ENCODE data around the gene C1QTNF9B. TPM values are rescaled to one million over a fixed set of nuclear protein-coding genes. Genes with fewer than 3 reads are reported as not detected.
A peak's percentile ranks its signal among the peaks of the same experiment; 100 is the strongest.
"Not testable (repeated sequence)": the region's sequence is repeated elsewhere in the genome, so short reads cannot be mapped to it uniquely, and the experiment has no call there.

The C1QTNF9B gene
- polyA plus RNA-seq (2012; ENCODE audit: missing spikeins): 0.32 TPM

GRCh38 chr13:23897452-23897919 is at the start of gene C1QTNF9B:
Gene C1QTNF9B (minus strand): TSS chr13:23897502.
- DNase-seq (ENCODE audit: insufficient read length); FAIRE-seq: not testable (repeated sequence)

- FAIRE-seq: no peak
These were observed 49.6 kb upstream of the C1QTNF9B start for GRCh38 chr13:23946900-23947299.

DNA sequence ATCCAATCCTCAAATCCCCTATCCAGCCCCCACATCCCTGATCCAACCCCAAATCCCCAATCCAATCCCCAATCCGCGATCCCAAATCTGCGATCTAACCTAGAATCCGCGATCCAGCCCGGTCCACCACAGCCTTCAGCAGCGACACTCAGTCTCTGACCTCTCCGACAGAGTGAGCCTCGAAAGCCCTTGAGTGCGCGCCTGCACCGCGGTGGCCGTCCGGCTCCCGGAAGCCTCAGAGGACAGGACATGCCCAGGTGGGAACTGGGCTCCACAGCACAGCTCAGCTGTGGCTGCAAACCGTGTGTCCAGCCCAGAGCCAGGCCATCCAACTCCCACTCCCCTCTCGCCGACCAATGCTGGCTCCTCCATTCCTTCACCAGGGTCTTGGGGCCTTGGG is 48.8 kb upstream of the C1QTNF9B start:
- TF ChIP-seq POLR2A (IDR thresholded peaks at IDR 0.05; ENCODE audit: low read depth, low read length) (no peak), TAF1 (IDR thresholded peaks at IDR 0.05; ENCODE audit: borderline replicate concordance, low read depth, low read length) (no peak), POLR2AphosphoS5 (IDR thresholded peaks at IDR 0.05; ENCODE audit: low read depth, low read length) (no peak)
- FAIRE-seq (no peak), DNase-seq (ENCODE audit: insufficient read length) (no peak)

More at GRCh38 chr13:23946900-23947299, 49.6 kb upstream of the C1QTNF9B start:
- TF ChIP-seq TAF1 (IDR thresholded peaks at IDR 0.05; ENCODE audit: borderline replicate concordance, low read depth, low read length) (no peak), POLR2AphosphoS5 (IDR thresholded peaks at IDR 0.05; ENCODE audit: low read depth, low read length) (no peak), POLR2A (IDR thresholded peaks at IDR 0.05; ENCODE audit: low read depth, low read length) (no peak)
- DNase-seq (ENCODE audit: insufficient read length): no peak

DNA sequence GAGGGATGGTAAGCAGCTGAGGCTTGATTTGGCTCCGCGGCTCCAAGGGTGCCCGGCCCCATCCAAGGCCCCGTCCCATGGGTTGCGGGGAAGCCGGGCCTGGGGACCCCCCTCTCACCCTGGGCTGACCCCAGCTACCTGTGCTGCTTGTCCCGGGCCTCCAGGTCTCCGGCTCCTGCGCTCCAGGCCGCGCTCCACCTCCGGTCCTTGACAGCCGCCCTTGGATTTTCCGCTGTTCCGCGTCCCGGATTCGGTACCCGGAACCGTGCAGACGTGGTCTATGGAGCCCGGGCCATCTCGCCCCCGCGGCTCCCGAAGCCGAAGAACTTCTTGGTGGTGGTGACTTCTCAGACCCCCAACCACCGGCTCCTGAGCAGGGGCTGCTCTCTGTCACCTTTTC is 48.3 kb upstream of the C1QTNF9B start:
- FAIRE-seq (no peak), DNase-seq (ENCODE audit: insufficient read length) (no peak)
- no peak for TF ChIP-seq POLR2AphosphoS5 (IDR thresholded peaks at IDR 0.05; ENCODE audit: low read depth, low read length)
- TF ChIP-seq POLR2A (IDR thresholded peaks at IDR 0.05; ENCODE audit: low read depth, low read length): no peak
- TF ChIP-seq TAF1 (IDR thresholded peaks at IDR 0.05; ENCODE audit: borderline replicate concordance, low read depth, low read length): no peak

DNA sequence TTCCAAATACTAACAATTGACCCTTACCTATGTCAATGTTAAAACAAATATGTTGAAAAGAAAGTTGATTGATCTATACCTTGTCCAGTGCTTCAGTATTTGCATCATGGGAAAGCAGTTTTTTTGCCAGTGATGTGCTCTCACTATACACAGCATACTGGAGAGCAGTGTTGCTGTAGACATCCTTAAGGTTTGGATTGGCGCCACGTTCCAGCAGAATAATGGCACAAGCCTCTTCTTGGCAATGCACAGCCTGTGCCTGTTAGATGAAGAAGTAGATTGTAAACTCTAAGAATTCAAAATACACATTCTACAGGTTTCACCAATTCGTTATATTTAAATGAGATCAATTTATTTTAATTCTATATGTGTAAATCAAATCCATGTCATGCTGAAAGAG is 43.9 kb upstream of the C1QTNF9B start:
- FAIRE-seq: no peak
- TF ChIP-seq POLR2A (IDR thresholded peaks at IDR 0.05; ENCODE audit: low read depth, low read length) (no peak), POLR2AphosphoS5 (IDR thresholded peaks at IDR 0.05; ENCODE audit: low read depth, low read length) (no peak), TAF1 (IDR thresholded peaks at IDR 0.05; ENCODE audit: borderline replicate concordance, low read depth, low read length) (no peak)
- no peak for DNase-seq (ENCODE audit: insufficient read length)

DNA sequence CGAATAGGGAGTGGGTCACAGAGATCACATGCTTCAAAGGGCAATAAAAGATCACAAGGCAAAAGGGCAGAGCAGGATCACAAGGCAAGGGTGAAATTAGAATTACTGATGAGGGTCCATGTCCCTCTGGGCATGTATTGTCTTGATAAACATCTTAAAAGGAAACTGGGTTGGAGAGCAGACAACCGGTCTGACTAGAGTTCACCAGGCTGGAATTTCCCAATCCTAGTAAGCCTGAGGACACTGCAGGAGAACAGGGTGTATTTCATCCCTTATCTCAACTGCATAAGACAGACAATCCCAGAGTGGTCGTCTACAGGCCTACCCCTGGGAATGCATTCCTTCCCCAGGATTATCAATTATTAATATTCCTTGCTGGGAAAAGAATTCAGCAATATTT is 42.4 kb upstream of the C1QTNF9B start:
- DNase-seq (ENCODE audit: insufficient read length); FAIRE-seq: not testable (repeated sequence)

DNA sequence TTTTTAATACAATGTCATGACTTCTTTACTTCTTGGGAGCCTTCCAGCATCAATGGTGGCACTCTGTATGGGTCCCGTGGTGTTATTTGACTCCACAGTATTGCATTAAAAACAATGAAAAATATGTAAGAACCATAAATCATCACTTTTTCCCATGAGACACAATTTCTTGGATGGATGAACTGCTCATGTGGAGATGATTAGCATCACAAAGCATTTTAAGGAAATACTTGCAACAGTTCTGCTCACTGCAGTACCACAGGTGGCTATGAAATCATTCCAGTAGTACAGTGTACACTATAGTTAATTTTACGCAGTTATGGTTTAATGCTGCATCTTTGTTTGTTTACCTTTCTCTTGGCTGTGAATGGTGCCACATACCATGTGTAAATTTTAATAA is 37.2 kb upstream of the C1QTNF9B start:
- FAIRE-seq (no peak), DNase-seq (ENCODE audit: insufficient read length) (no peak)
- TF ChIP-seq TAF1 (IDR thresholded peaks at IDR 0.05; ENCODE audit: borderline replicate concordance, low read depth, low read length): no peak
- TF ChIP-seq POLR2A (IDR thresholded peaks at IDR 0.05; ENCODE audit: low read depth, low read length): no peak
- no peak for TF ChIP-seq POLR2AphosphoS5 (IDR thresholded peaks at IDR 0.05; ENCODE audit: low read depth, low read length)

GRCh38 chr13:23928985-23929384 is 31.7 kb upstream of the C1QTNF9B start:
- TF ChIP-seq POLR2AphosphoS5 (IDR thresholded peaks at IDR 0.05; ENCODE audit: low read depth, low read length) (no peak), POLR2A (IDR thresholded peaks at IDR 0.05; ENCODE audit: low read depth, low read length) (no peak), TAF1 (IDR thresholded peaks at IDR 0.05; ENCODE audit: borderline replicate concordance, low read depth, low read length) (no peak)
- FAIRE-seq (no peak), DNase-seq (ENCODE audit: insufficient read length) (no peak)

- no peak for DNase-seq (ENCODE audit: insufficient read length)
- TF ChIP-seq POLR2AphosphoS5 (IDR thresholded peaks at IDR 0.05; ENCODE audit: low read depth, low read length): no peak
- no peak for TF ChIP-seq TAF1 (IDR thresholded peaks at IDR 0.05; ENCODE audit: borderline replicate concordance, low read depth, low read length)
- TF ChIP-seq POLR2A (IDR thresholded peaks at IDR 0.05; ENCODE audit: low read depth, low read length): no peak
- FAIRE-seq: no peak
These were observed 25.7 kb upstream of the C1QTNF9B start for GRCh38 chr13:23923031-23923430.

DNA sequence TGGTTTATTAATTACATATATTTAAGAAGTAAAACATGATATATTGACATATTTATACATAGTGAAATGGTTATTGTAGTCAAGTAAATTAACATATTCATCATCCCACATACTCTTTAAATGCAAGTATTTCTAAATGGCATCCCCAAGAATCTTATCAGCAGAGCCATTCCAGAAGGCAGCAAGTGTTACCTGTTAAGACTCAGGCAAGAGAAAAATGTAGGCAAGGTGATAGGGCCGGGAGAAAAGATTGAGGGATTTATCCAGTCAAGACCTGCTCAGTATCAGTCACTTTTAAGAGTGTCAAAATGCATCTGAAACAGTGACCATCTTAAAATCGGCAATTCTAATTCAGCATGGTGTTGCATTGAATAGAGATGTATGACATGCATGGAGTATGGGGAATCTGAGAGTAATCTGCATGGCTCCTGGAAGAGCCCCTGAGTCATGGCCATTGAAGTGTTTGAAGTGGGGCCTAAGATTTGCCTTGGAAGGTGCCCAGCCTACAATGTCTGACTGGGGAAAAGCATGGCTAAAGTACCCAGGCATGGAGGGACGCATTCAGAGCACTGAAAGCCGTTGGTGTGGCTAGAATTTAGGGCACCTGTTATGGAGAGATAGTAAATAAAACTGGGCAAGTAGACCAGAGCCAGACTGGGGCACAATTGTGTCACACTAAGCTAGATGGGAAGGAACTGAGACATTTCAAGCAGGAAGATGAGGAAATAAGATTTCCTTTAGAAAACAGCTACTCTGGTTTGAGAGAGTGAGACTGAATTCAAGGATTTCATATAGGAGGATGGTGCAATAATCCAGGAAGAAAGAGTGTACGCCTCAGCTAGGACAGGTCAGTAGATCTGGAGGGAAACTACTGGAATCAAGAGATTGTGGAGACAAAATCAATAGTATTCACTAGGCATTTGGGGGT is 25.0 kb upstream of the C1QTNF9B start:
- FAIRE-seq: no peak
- no peak for TF ChIP-seq POLR2A (IDR thresholded peaks at IDR 0.05; ENCODE audit: low read depth, low read length)
- no peak for TF ChIP-seq POLR2AphosphoS5 (IDR thresholded peaks at IDR 0.05; ENCODE audit: low read depth, low read length)
- TF ChIP-seq TAF1 (IDR thresholded peaks at IDR 0.05; ENCODE audit: borderline replicate concordance, low read depth, low read length): no peak
- DNase-seq (ENCODE audit: insufficient read length): no peak

GRCh38 chr13:23921451-23921888 is 24.2 kb upstream of the C1QTNF9B start:
- DNase-seq (ENCODE audit: insufficient read length) (no peak), FAIRE-seq (peak; percentile 78)
- TF ChIP-seq POLR2AphosphoS5 (IDR thresholded peaks at IDR 0.05; ENCODE audit: low read depth, low read length) (no peak), TAF1 (IDR thresholded peaks at IDR 0.05; ENCODE audit: borderline replicate concordance, low read depth, low read length) (no peak), POLR2A (IDR thresholded peaks at IDR 0.05; ENCODE audit: low read depth, low read length) (no peak)

DNA sequence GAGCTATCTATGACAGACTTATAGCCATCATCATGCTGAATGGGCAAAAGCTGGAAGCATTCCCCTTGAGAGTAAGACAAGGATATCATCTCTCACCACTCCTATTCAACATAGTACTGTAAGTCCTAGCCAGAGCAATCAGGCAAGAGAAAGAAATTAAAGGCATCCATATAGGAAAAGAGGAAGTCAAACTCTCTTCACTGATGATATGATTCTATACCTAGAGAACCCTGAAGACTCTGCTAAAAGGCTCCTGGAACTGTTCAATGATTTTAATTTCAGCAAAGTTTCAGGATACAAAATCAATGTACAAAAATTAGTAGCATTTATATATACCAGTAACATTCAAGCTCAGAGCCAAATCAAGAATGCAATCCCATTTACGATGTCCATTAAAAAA is 21.7 kb upstream of the C1QTNF9B start:
- FAIRE-seq (no peak), DNase-seq (ENCODE audit: insufficient read length) (no peak)
- TF ChIP-seq POLR2AphosphoS5 (IDR thresholded peaks at IDR 0.05; ENCODE audit: low read depth, low read length) (no peak), TAF1 (IDR thresholded peaks at IDR 0.05; ENCODE audit: borderline replicate concordance, low read depth, low read length) (no peak), POLR2A (IDR thresholded peaks at IDR 0.05; ENCODE audit: low read depth, low read length) (no peak)

Data from GM12892 (cell line).